HG03520 (cell line): ENCODE data around the gene CELF5.
"Not testable (repeated sequence)": the region's sequence is repeated elsewhere in the genome, so short reads cannot be mapped to it uniquely, and the experiment has no call there.

Source experiments
- ATAC-seq: cut with Tn5 transposase; IDR thresholded peaks from one replicate; pipeline ENCODE4 v1.9.1; 2021; ENCODE audit warnings: mild to moderate bottlenecking, moderate library complexity; ENCODE audit not compliant: unreplicated experiment

The CELF5 gene

DNA sequence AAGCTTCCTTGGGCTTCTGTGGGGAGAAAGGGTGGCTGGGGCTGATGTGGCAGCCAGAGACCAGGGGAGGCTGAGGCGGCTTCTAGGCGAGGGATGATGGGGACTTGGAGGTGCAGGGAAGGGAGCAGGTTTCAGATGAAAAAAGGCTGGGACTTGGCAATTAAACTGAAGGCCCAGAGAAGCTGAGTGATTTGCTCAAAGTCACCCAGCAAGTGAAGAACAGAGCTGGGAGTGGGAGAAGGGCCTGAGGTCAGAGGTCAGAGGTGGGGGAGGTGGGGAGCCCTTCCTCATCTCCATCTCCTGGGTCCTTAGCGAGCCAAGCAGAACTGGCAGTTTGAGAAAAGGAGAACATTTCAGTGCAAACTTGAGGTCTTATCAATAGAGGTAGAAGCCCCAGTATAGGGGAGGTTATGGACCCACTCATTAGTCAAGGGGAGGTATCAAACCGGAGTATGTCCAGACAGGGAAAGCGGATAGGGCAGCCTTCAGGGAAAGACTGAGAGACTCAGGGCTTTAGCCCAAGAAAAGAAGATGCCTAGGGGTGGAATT lies 92.3 kb downstream of the CELF5 start:
- ATAC-seq = no peak

DNA sequence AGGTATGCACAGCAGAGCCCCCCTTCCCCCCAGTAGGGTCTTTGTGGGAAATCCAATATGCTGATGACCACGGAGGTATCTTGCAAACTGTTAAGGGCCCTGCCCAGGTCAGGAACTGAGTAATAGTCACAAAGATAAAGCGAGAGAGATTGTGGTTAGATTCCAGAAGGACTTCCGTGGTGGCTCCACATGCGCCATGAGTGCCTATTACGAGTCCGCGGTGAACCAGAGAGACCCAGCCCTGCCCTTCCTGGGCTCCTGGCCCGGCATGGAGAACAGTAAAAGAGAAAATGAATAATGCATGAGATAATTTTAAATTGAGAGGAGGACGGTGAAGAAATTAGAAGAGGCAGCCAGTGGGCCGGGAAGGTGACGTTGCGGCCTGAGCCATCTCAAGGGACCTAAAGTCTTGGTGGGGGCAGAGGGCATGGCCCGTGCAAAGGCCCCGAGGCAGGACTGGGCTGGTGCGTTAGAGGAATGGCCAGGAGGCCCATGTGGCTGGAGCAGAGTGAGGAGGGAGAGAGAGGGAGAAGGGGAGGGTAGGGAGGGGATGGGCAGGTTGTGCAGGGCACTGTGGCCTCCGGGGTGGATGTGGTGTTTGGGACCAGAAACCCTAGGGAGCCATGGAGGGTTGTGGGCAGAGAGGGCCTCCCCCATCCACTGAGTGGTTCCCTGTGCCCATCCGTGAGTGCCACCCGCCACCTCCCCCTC lies 95.3 kb downstream of the CELF5 start:
- no peak for ATAC-seq

DNA sequence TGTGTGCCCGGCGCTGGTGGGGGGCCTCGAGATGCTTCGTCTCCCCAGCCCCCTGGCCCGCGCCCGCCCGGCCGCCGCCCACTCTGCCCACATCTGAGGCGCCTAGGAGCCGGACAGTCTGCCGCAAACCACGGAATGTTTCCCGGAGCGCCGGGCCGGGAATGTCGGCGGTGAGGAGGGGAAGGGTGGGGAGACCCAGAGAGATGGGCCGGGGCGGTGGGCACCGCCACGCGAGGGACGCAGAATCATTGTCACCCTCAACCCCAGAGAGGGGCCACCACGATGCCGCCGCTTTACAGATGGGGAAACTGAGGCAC lies 95.9 kb downstream of the CELF5 start:
- ATAC-seq = no peak

DNA sequence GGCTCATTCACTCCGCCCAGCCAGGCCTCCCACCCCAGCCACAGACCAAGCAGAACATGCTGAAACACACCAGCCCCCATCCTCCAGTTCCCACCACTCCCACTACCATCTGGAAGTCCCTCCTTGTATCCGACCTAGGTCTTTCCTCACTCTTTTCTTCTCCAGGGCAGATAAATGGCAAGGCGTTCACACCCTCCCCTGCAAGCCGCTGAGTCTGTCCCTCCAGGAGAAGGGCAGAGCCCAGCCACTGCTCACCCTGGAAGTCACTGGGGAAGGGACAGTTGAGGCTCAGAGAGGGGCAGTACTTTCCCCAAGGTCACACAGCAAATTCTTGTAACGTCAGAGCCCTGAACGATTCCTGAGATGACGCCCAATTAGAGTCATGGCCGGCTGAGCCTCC lies 96.4 kb downstream of the CELF5 start:
- ATAC-seq = no peak

DNA sequence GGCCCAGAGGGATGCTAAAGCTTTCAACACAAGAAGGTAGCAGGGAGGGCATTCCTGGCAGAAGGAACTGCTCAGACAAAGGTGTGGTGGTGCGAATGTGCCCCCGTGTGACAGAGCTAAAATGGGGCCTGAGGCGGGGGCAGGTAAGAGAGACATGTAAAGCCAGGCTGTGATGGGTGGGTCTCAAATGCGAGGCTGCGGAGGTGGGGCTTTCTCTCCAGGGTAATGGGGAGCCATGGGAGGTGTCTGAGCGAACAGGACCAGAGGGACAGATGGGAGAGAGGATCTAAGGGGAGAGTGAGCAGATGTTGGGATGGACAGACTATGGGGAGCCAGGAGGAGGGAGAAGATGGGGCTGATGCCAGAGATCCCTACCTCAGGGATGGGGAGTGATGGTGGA lies 97.2 kb downstream of the CELF5 start:
- ATAC-seq = no peak

DNA sequence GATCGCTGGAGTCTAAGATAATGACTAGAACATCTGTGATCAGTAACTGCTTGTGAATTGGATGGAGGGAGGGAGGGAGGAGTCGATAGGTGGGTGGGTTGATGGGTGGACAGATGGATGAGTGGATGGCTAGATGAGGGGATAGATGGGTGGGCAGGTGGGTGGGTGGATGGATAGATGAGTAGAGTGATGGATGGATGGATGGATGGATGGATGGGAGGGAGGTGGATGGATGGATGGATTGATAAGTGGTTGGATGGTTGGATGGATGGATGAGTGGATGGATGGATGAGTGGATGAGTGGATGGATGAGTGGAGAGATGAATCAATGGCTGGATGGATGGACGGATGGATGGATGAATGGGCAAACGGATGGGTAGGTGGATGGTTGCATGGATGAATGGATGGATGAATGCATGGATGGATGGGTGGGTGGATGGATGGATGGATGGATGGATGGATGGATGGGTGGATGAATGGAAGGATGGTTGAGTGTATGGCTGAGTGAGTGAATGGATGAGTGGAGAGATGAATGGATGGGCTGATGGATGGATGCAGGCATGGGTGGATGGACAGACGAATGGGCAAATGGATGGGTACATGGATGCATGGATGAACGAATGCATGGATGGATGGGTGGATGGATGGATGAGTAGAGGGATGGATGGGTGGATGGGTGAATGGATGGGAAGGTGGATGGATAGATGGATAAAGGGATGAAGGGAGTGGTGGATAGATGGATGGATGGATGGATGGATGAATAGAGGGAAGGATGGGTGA lies 97.9 kb downstream of the CELF5 start:
- ATAC-seq = no peak

DNA sequence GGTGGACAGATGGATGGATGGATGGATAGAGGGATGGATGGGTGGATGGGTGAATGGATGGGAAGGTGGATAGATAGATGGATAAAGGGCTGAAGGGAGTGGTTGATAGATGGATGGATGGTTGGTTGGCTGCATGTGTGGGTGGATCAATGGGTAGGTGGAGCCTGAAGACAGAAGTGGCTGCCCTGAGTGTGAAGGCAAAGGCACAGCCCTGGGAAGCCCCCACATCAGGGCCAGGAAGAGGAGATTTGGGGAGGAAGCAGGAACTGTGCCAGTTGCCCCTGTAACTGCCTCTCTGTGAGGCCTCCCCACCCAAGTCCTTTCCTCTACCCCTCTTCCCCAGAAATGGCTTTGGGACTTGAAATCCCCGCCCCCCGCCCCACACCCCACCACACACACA lies 98.6 kb downstream of the CELF5 start:
- ATAC-seq = no peak

DNA sequence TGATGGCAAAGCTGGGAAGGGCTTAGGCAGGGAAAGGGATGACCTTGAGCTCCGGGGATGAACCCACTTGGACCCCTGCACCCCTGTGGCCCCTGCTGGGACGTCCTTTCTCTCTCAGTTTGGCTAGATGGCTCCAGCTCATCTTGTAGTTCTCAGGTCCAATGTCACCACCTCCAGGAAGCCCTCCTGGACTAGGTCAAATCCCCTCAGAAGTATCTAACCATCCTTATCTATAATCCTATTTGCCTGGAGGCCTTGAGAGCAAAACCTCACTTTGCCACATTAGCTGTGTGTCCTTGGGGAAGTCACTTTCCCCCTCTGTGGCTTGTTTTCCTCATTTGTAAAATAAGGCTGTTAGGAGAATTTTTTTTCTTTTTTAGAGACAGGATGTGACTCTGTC lies 99.2 kb downstream of the CELF5 start:
- no peak for ATAC-seq

DNA sequence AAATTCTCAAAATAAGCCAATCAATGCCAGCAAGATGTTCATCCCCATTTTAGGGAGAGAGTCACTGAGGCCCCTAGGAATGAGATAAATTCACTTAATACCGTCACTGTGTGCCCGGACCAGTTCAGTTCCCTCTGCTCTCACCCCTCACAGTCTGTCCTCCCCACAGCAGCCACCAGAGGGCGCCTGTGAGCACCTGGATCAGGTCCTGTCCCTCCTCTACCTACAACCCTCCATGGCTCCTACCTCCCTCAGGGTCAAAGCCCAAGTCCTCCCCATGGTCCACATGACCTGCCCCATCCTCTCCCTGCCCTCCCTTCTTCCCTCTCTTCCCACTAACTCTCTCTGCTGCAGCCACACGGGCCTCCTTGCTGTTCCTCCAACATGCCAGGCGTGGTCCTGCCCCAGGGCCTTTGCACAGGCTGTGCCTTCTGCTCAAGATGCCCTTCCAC lies 100.0 kb downstream of the CELF5 start:
- no peak for ATAC-seq

DNA sequence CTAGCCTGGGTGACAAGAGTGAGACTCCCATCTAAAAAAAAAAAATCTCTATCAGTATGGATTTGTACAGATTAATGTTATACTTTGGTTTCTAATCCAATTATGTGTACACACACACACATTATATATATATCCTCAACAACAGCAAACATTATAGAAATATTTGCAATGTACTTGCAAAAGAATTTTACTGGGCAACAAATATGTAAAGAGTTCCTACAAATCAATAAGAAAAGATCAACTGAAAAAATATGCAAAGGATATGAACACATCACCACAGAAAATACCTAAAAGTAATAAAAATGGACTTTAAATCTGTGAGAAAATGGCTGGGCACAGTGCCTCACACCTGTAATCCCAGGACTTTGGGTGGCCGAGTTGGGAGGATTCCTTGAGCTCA lies 101.0 kb downstream of the CELF5 start:
- no peak for ATAC-seq

DNA sequence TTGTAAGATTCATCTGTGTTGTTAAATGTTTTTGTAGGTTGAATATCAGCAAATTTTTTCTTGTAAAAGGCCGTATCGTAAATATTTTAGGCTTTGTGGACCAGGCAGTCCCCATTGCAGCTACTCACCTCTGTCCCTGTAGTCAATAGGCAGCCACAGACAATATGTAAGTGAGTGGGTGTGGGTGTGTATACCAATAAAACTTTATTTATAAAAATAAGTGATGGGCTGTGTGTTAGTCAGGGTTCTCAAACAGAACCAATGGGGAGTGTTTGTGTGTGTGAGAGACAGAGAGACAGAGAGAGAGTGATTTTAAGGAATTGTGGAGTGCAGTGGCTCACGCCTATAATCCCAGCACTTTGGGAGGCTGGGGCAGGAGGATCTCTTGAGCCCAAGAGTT lies 104.3 kb downstream of the CELF5 start:
- ATAC-seq = no peak

DNA sequence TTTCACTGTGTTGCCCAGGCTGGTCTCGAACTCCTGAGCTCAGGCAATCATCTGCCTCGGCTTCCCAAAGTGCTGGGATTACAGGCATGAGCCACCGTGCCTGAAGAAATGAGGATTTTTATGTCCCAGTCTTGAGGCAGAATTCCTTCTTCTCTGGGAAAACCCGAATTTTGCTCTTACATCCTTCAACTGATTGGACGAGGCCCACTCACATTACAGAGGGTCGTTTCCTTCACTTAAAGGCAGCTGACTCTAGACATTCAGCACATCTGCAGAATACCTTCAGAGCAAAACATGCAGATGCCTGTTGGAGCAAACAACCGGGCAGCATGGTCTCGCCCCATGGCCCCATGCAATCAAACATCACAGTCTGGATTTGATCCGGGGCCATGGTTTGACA lies 105.6 kb downstream of the CELF5 start:
- ATAC-seq = no peak

DNA sequence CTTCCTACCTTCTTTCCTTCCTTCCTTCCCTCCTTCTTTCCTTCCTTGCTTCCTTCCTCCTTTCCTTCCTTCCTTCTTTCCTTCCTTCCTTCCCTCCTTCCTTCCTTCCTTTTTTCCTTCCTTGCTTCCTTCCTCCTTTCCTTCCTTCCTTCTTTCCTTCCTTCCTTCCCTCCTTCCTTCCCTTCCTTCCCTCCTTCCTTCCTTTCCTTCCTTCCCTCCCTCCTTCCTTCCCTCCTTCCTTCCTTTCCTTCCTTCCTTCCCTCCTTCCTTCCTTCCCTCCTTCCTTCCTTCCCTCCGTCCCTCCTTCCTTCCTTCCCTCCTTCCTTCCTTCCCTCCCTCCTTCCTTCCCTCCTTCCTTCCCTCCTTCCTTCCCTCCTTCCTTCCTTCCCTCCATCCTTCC lies 107.8 kb downstream of the CELF5 start:
- ATAC-seq = not testable (repeated sequence)

DNA sequence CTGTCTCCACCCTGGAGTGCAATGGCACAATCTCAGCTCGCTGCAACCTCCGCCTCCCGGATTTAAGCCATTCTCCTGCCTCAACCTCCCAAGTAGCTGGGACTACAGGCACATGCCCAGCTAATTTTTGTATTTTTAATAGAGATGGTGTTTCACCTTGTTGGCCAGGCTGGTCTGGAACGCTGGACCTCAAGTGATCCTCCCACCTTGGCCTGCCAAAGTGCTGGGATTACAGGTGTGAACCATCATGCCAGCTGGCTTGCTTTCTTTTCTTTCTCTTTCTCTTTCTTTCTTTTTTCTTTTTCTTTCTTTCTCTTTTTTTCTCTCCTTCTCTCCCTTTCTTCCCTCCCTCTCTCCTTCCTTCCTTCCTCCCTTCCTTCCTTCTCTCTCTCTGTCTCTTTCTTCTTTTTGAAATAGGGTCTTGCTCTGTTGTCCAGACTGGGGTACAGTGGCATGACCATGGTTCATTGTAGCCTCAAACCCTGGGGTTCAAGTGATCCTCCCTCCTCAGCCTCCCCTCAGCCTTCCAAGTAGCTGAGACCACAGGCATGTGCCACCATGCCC lies 108.6 kb downstream of the CELF5 start:
- no peak for ATAC-seq

DNA sequence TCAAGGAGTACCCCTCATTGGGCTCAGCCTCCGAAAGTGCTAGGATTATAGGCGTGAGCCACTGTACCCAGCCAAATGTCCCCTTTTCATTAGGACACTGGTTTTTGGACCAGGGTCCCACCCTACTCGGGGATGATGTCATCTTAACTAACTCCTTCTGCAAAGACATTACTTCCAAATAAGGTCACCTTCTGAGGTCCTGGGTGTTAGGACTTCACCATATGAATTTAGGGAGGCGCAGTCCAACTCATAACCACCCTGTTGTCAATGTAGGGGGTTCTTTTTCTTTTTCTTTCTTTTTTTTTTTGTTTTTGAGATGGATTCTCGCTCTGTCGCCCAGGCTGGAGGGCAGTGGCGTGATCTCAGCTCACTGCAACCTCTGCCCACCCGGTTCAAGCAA lies 109.2 kb downstream of the CELF5 start:
- ATAC-seq = no peak

DNA sequence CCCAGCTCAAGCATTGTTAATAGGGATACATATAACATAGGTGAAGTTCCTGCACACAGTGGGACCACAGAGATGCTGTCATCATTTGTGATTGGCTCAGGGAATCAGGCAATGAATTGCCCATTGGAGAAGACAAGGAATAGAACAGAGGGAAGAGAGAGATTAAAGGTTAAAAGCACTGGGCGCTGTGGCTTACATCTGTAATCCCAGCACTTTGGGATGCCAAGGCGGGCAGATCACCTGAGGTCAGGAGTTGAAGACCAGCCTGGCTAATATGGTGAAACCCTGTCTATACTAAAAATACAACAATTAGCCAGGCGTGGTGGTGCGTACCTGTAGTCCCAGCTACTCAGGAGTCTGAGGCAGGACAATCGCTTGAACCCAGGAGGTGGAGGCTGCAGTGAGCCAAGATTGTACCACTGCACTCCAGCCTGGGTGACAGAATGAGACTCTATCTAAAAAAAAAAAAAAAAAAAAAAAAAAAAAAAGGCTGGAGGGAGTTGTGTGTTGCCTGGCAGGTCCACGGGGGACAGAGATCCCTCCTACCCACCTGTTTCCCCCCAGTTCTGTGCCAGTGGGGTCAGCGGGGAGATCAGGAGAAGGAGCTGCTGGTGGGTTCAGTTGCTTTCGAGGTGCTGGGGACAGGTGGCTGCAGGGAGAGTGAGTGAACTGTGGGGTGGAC lies 110.4 kb downstream of the CELF5 start:
- not testable (repeated sequence) for ATAC-seq

DNA sequence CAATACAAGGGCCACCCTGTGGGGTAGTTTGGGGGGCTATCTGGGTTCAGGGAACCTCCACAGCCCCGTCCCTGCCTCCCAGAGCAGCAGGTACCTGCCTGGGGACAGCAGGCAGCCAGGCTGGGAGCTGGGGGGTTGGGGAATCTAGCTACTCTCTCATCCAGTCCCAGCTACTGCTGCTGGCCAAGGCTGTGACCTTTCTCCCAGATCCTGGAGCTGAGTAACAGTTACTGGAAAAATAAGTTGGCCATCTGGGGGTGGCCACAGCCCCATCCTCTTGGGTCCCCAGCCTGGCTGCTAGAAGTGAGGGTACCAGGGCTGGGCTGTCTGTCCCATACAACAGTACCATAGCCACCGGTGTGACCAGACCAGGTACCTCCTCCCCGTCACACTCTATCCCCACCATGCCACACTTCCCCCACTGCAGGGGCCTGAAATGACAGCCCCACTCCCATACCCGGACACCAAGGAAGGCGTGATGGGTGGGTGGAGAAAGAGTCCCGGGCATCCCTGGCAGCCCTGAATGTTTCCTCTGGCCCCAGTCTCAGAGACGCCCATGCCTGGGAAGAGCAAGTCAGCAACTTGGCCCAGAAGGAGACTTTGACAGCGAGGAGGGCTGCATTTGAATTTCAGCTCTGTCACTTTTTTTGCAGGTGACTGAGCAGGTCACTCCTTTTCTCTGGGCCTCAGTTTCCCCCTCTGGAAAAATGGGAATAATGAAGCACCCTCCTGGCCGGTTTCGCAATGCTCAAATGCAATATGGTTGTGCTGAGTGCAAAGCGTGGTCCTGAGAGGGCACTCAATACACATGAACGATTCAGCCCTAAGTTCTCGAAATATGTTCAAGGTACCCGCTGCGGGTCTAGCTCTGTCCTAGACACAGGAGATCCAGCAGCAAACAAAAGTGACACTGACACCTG lies 111.2 kb downstream of the CELF5 start:
- no peak for ATAC-seq

DNA sequence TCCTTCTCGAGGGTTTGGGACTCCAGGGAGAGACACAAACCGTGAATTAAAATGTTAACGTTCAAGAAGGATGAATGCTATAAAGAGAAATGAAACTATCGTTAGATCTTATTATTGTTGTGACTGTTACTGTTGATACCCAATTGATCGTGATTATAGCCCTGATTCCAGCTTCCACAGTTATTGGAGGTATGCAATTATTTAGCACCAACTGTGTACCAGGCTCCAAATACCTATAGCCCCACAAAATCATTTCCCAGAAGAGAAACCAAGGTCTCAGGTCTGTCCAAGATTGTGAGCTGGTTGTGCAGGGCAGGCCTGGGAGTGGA lies 111.9 kb downstream of the CELF5 start:
- ATAC-seq = no peak

DNA sequence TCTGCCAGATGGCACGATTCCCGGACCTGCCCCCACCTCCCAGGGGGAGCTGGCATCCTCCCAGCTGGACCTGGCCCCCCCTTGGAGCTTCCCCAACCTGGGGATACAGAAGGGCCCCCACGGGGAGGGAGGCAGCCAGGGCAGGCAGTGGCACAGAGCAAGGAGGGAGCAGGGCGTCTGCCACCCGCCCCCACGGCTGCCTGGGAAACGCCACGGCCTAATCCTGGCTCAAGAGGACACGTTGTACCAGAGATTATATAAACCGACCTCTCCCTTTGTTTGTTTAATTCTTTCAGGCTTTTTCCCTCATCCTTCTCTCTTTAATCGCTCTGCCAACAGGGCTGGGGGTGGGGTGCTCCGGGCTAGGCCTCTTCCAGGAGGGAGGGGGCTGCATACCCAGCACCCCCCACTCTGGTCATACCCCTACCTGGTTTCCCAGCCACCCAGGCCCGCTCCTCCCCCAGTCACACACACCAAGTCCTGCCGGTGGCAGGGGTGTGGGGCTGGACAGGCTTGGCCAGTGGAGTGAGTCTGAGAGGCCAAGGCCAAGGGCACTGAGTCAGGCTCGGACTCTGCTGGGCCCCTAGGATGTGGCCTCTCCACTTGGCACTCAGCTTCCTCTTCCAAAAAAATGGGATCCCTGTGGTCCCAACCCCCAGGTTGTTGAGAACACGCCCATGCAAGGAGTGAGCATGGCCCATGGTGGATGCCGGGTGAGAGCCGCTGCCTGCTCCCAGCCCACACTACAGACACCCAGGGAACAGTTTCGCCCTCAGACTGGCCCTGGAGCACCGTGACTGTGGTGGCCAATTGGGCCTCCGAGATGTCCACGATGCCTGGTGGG lies 112.4 kb downstream of the CELF5 start:
- no peak for ATAC-seq
